ENCODE measurements around the gene ADGRG4.

GRCh38 chrX:136261321-136261720 lies 39.4 kb upstream of the ADGRG4 start:
- no peak for TF ChIP-seq YY1 (IDR thresholded peaks at IDR 0.05; ENCODE audit: insufficient read depth, insufficient read length)
- no peak for TF ChIP-seq SUZ12 (IDR thresholded peaks at IDR 0.05; ENCODE audit: extremely low read depth, insufficient read depth, insufficient read length)
- TF ChIP-seq ZNF274 (IDR thresholded peaks at IDR 0.05; ENCODE audit: low read depth, low read length), result no peak
